GM21367 (cell line): ENCODE measurements around the gene SNRK.

Experiments
- ATAC-seq: cut with Tn5 transposase; IDR thresholded peaks from one replicate; pipeline ENCODE4 v1.9.1; 2021; ENCODE audit not compliant: unreplicated experiment

SNRK gene

GRCh38 chr3:43370293-43370980 is 84.1 kb downstream of the SNRK start:
- no peak for ATAC-seq

- no peak for ATAC-seq
These were observed 85.2 kb downstream of the SNRK start for GRCh38 chr3:43371494-43371893.

GRCh38 chr3:43372007-43372740 is 85.8 kb downstream of the SNRK start:
- no peak for ATAC-seq

- ATAC-seq: no peak
These were observed 86.6 kb downstream of the SNRK start for GRCh38 chr3:43372809-43373559.

GRCh38 chr3:43373560-43373928 is 87.2 kb downstream of the SNRK start:
- no peak for ATAC-seq

- peak; percentile 70 for ATAC-seq
These were observed 92.0 kb downstream of the SNRK start for GRCh38 chr3:43378066-43378935.

- ATAC-seq: no peak
These were observed 93.0 kb downstream of the SNRK start for GRCh38 chr3:43379343-43379742.

GRCh38 chr3:43388175-43388574 is 101.8 kb downstream of the SNRK start:
- no peak for ATAC-seq

GRCh38 chr3:43388915-43389314 is 102.6 kb downstream of the SNRK start:
- no peak for ATAC-seq

GRCh38 chr3:43389388-43390254 is 103.3 kb downstream of the SNRK start:
- ATAC-seq: peak; percentile 53

- no peak for ATAC-seq
These were observed 103.9 kb downstream of the SNRK start for GRCh38 chr3:43390255-43390588.

- ATAC-seq: no peak
These were observed 105.3 kb downstream of the SNRK start for GRCh38 chr3:43391621-43392020.

GRCh38 chr3:43394041-43394554 is 107.8 kb downstream of the SNRK start:
- no peak for ATAC-seq

GRCh38 chr3:43399034-43399433 is 112.7 kb downstream of the SNRK start:
- no peak for ATAC-seq

GRCh38 chr3:43400167-43400566 is 113.8 kb downstream of the SNRK start:
- ATAC-seq: no peak
